CD4-positive, alpha-beta memory T cell (primary cell): ENCODE results near the gene ARID2. TPM values are rescaled to one million over a fixed set of nuclear protein-coding genes. Genes with fewer than 3 reads are reported as not detected.

ENCODE experiments used
- CTCF ChIA-PET: fragments of 350-600 bp; sonication (Branson Sonifier 250); formaldehyde crosslinking; loops from one replicate; lab custom pipeline; 2021; ENCODE audit warnings: inconsistent platforms; ENCODE audit not compliant: partially characterized antibody; lab: Charles Lee
- POLR2A ChIA-PET: fragments of 350-600 bp; sonication (Branson Sonifier 250); formaldehyde crosslinking; loops from one replicate; lab custom pipeline; 2021; ENCODE audit not compliant: partially characterized antibody; lab: Charles Lee
- DNase-seq, 5 donors: peaks; one replicate each; pipeline versions ENCODE4 v3.0.0 to v3.0.0-alpha.2; 2020 to 2022; ENCODE audit warnings: mixed read lengths in 1 of 5
- H3K27ac ChIP-seq: one replicate; pipeline ENCODE4 v1.7.0; 2013; ENCODE audit warnings: low read depth, low read length
- H3K27me3 ChIP-seq: 2 replicates; pipeline ENCODE4 v1.7.0; 2013; ENCODE audit warnings: mild to moderate bottlenecking, low read length, moderate library complexity; ENCODE audit not compliant: insufficient read depth
- H3K36me3 ChIP-seq: 2 replicates; pipeline ENCODE4 v1.7.0; 2013; ENCODE audit warnings: mild to moderate bottlenecking, low read length, moderate library complexity; ENCODE audit not compliant: insufficient read depth
- H3K4me1 ChIP-seq: 2 replicates; pipeline ENCODE4 v1.7.0; 2013; ENCODE audit warnings: mild to moderate bottlenecking, low read length, moderate library complexity; ENCODE audit not compliant: insufficient read depth
- H3K4me3 ChIP-seq, 2 donors: one replicate each; pipeline ENCODE4 v1.7.0; 2013; ENCODE audit warnings: low read length in 2 of 2, mild to moderate bottlenecking in 1 of 2
- H3K9me3 ChIP-seq, 2 donors: one replicate each; pipeline ENCODE4 v1.7.0; 2013; ENCODE audit warnings: low read length in 2 of 2, control low read depth in 1 of 2; ENCODE audit not compliant: control insufficient read depth in 1 of 2
- H3K27ac Mint-ChIP-seq, 7 donors: one replicate each; pipeline ENCODE4 v1.8.0; 2020 to 2021; ENCODE audit warnings: mixed read lengths in 7 of 7, mild to moderate bottlenecking in 6 of 7, inconsistent platforms in 3 of 7, moderate library complexity in 3 of 7
- H3K27me3 Mint-ChIP-seq, 2 donors: one replicate each; pipeline ENCODE4 v1.8.0; 2020 to 2021; ENCODE audit warnings: mixed read lengths in 2 of 2
- H3K36me3 Mint-ChIP-seq, 2 donors: one replicate each; pipeline ENCODE4 v1.8.0; 2020 to 2021; ENCODE audit warnings: mixed read lengths in 2 of 2, inconsistent platforms in 1 of 2, mild to moderate bottlenecking in 1 of 2
- H3K4me1 Mint-ChIP-seq, 4 donors: one replicate each; pipeline ENCODE4 v1.8.0; 2020 to 2021; ENCODE audit warnings: mixed read lengths in 4 of 4, mild to moderate bottlenecking in 1 of 4
- H3K4me3 Mint-ChIP-seq, 8 donors: one replicate each; pipeline ENCODE4 v1.8.0; 2020 to 2021; ENCODE audit warnings: mixed read lengths in 8 of 8, mild to moderate bottlenecking in 7 of 8, moderate library complexity in 6 of 8, inconsistent platforms in 3 of 8
- H3K9me3 Mint-ChIP-seq, 8 donors: one replicate each; pipeline ENCODE4 v1.8.0; 2020 to 2021; ENCODE audit warnings: mixed read lengths in 8 of 8, mild to moderate bottlenecking in 5 of 8, inconsistent platforms in 3 of 8, moderate library complexity in 1 of 8
- intact Hi-C: fragments of 100-400 bp; cut with micrococcal nuclease; formaldehyde crosslinking; loops from one replicate; pipeline ENCODE4 v1.15.1; 2023
- polyA plus RNA-seq, 2 donors: library from polyadenylated mRNA; unstranded; fragments of 300-500 nt; fragmentation: Illumina TruSeq; gene quantifications; one replicate each; pipeline ENCODE4 v1.2.3, GENCODE V29; 2021
- total RNA-seq, 2 experiments: library from RNA; stranded (reverse); gene quantifications; one replicate each; pipeline ENCODE4 v1.2.3, GENCODE V29; 2021

Gene ARID2
- total and polyA plus RNA-seq, 4 experiments from 2014 or later = 6.3 to 51.8 (median 31.9) TPM

DNA sequence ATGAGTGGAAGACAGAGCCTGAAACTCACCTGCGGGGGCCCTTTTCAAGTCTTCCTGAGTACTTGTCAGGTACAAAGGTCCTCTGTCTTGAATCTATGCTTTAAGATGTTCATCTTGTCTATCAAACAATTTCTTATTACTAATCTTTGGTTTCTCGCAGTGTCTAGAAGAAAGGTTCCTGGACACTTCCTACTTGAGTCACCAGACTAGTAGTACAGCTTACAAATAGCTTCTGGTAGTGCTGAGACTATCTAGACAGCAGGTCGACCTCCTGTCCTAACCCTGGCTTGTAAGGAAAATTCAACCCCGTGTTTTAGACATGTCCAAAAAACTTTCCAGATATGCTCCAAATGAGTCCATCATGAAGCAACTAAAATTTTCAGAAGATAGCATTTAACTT, 11.2 kb upstream of the ARID2 start:
- POLR2A ChIA-PET = interaction anchor here (1.4 kb wide), 1 partner anchor 10 kb away, joined by 3 read pairs; no protein-coding TSS in a partner anchor
- Histone ChIP-seq H3K4me3 (no peak overlapping the region), H3K27ac (no peak overlapping the region)

DNA sequence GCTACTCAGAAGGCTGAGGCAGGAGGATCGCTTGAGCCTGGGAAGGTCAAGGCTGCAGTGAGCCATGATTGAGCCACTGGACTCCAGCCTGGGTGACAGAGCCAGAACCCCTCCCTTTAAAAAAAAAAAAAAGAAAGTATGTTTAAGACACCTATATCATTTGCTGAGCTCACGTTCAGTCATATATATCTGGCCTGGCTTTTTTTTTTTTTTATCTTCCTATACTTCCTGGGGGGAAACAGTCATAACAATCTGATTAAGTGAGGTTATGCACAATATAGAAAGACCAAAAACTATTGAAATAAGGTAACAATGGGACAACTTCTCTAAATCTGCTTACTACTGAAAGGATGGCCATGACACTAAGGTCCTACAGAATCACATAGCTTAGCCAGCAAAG, 9.4 kb upstream of the ARID2 start:
- peak overlapping the region in 3 of 8 donors; percentile 3 to 31 (median 7) for H3K4me3 Mint-ChIP-seq

More for the DNA sequence above, 11.2 kb upstream of the ARID2 start:
- CTCF ChIA-PET = no interaction called here
- H3K9me3 Mint-ChIP-seq = peaks cover 0 to 1% (median 0%) of the 10 kb centered on the region in 8 donors
- Histone ChIP-seq H3K27me3 (no peaks in the 10 kb centered on the region), H3K36me3 (no peaks in the 10 kb centered on the region), H3K9me3 (no peaks in the 10 kb centered on the region), H3K4me1 (peaks cover 47% of the 10 kb centered on the region)
- no peak overlapping the region for H3K4me3 Mint-ChIP-seq
- no peak for DNase-seq
- peaks cover 0 to 3% of the 10 kb centered on the region in 2 donors for H3K36me3 Mint-ChIP-seq
- peak overlapping the region; percentile 4 to 80 (median 43) for H3K27ac Mint-ChIP-seq
- intact Hi-C loops = no loop called here
- no peaks in the 10 kb centered on the region for H3K27me3 Mint-ChIP-seq
- H3K4me1 Mint-ChIP-seq = peaks cover 34 to 59% (median 48%) of the 10 kb centered on the region in 4 donors

DNA sequence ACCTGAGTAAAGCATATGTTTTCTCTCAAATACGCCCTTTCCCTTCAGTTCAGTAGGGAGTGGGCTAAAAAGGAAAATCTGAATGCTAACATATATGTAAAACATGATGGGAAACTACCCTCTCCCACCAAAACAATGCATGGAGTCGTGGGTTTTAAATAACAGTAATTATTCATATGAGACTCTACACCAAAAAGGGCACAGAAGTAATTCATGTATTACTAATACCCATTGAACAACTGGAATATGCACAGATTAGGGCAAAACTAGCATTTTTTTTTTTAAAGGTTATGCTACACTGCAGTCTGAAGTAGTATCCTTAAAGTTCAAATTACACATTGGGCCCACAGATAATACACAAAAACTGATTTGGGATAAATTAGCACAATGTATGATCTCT, 8.1 kb upstream of the ARID2 start:
- Mint-ChIP-seq H3K4me3 (peak overlapping the region in 6 of 8 donors; percentile 2 to 67 (median 28)), H3K27me3 (no peaks in the 10 kb centered on the region), H3K36me3 (peaks cover 0 to 8% of the 10 kb centered on the region in 2 donors), H3K4me1 (peaks cover 39 to 75% (median 56%) of the 10 kb centered on the region in 4 donors), H3K27ac (no peak overlapping the region), H3K9me3 (no peaks in the 10 kb centered on the region)
- intact Hi-C loops = no loop called here
- POLR2A ChIA-PET = no interaction called here
- Histone ChIP-seq H3K4me1 (peaks cover 68% of the 10 kb centered on the region), H3K36me3 (no peaks in the 10 kb centered on the region), H3K27me3 (no peaks in the 10 kb centered on the region), H3K9me3 (no peaks in the 10 kb centered on the region), H3K4me3 (no peak overlapping the region), H3K27ac (no peak overlapping the region)
- CTCF ChIA-PET = no interaction called here
- no peak for DNase-seq

More for the DNA sequence above, 9.4 kb upstream of the ARID2 start:
- H3K27me3 Mint-ChIP-seq = no peaks in the 10 kb centered on the region
- intact Hi-C loops = no loop called here
- peaks cover 0 to 3% of the 10 kb centered on the region in 2 donors for H3K36me3 Mint-ChIP-seq
- no peaks in the 10 kb centered on the region for H3K27me3 ChIP-seq
- ChIA-PET CTCF (no interaction called here), POLR2A (interaction anchor here (0.6 to 1.0 kb wide), 2 partner anchors 10 to 25 kb away, joined by 3 to 4 read pairs; partner anchors contain the start of gene ARID2)
- H3K4me1 Mint-ChIP-seq = peaks cover 36 to 65% (median 51%) of the 10 kb centered on the region in 4 donors
- H3K4me1 ChIP-seq = peaks cover 63% of the 10 kb centered on the region
- no peak overlapping the region for H3K4me3 ChIP-seq
- no peaks in the 10 kb centered on the region for H3K9me3 Mint-ChIP-seq
- no peak overlapping the region for H3K27ac ChIP-seq
- no peak for DNase-seq
- H3K27ac Mint-ChIP-seq = peak overlapping the region in 3 of 7 donors; percentile 35 to 62 (median 49)
- H3K36me3 ChIP-seq = no peaks in the 10 kb centered on the region
- H3K9me3 ChIP-seq = no peaks in the 10 kb centered on the region

DNA sequence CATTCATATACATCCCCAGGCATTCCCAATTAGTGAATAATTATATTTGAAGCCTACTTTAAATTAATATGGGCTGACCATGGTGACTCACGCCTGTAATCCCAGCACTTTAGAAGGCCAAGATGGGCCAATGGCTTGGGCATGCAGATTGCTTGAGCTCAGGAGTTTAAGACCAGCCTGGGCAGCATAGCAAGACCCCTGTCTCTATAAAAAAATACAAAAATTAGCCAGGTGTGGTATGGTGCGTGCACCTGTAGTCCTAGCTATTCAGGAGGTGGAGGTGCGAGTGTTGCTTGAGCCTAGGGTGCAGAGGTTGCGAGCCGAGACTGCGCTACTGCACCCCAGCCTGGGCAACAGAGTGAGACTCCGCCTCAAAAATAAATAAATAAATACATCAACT, 7.6 kb upstream of the ARID2 start:
- Histone ChIP-seq H3K36me3 (no peaks in the 10 kb centered on the region), H3K4me1 (peaks cover 68% of the 10 kb centered on the region), H3K27me3 (no peaks in the 10 kb centered on the region), H3K27ac (no peak overlapping the region), H3K4me3 (no peak overlapping the region), H3K9me3 (no peaks in the 10 kb centered on the region)
- H3K27me3 Mint-ChIP-seq = no peaks in the 10 kb centered on the region
- POLR2A ChIA-PET = no interaction called here
- intact Hi-C loops = no loop called here
- peaks cover 0 to 13% of the 10 kb centered on the region in 2 donors for H3K36me3 Mint-ChIP-seq
- no peak for DNase-seq
- peaks cover 39 to 75% (median 56%) of the 10 kb centered on the region in 4 donors for H3K4me1 Mint-ChIP-seq
- CTCF ChIA-PET = interaction anchor here (7.9 kb wide), 1 partner anchor 178 kb away, joined by 61 read pairs; no protein-coding TSS in a partner anchor
- no peaks in the 10 kb centered on the region for H3K9me3 Mint-ChIP-seq
- H3K27ac Mint-ChIP-seq = peak overlapping the region in 1 of 7 donors; percentile 29
- H3K4me3 Mint-ChIP-seq = peak overlapping the region in 5 of 8 donors; percentile 2 to 76 (median 35)

DNA sequence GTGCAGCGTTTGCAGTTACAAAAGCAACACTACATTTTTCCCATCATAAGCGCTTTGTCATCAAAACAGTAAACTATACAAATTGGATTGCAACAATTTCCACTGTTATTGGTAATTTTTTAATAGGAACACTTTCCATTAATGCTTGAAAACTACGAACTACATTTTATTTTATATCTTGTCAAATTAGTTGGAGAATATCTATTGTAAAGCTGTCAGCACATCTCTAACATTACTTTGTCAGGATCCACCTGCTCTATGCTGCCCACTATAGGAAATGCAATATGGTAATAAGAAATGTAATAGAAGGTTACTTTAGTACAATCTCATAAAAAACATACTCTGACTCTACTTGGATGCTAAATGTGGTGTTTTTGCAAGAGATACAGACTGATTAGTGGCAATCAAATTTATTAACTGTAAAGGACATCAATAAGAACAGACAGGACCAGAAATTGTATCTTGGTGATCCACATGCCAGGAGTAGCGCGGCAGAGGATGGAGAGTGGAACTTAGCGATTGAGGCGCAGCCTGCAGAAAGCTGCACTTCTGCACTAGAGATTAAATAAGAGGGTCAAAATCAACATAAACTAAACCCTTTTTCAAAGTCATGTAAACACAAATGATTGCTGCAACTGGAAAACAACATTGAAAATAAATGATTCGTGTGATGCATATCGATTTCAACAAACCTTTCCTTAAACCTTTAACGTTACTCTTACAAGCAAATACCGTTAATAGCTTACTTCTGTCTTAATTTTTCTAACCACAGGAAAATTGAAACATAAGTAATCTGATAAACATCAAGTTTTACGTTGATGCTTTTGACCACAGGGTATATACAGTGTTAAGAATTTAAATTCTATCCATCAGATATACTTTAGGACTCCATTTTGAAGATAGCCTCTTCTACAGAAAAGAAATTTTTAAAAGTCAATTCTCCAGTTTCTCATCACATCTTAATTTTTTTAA, 3.6 kb upstream of the ARID2 start:
- Mint-ChIP-seq H3K9me3 (peaks cover 0 to 3% (median 0%) of the 10 kb centered on the region in 8 donors), H3K4me1 (peaks cover 22 to 63% (median 30%) of the 10 kb centered on the region in 4 donors), H3K4me3 (peak overlapping the region; percentile 92 to 100 (median 100)), H3K36me3 (peaks cover 0 to 36% of the 10 kb centered on the region in 2 donors), H3K27ac (peak overlapping the region; percentile 87 to 99 (median 99)), H3K27me3 (no peaks in the 10 kb centered on the region)
- CTCF ChIA-PET = interaction anchor here (0.8 to 7.9 kb wide), 14 partner anchors 8 to 265 kb away, joined by 3 to 94 read pairs (median 6); partner anchors contain the start of gene SCAF11
- intact Hi-C loops = loop anchor here (1.0 to 5.0 kb wide), 5 partner anchors 57 to 555 kb away; no protein-coding TSS in a partner anchor
- POLR2A ChIA-PET = interaction anchor here (0.6 to 8.6 kb wide), 22 partner anchors 10 to 543 kb away, joined by 3 to 99 read pairs (median 5); partner anchors contain the start of genes ANO6, SCAF11 and SLC38A1
- Histone ChIP-seq H3K36me3 (no peaks in the 10 kb centered on the region), H3K4me1 (peaks cover 45% of the 10 kb centered on the region), H3K4me3 (peak overlapping the region; percentile 78 to 89), H3K27ac (peak overlapping the region; percentile 98), H3K27me3 (no peaks in the 10 kb centered on the region), H3K9me3 (no peaks in the 10 kb centered on the region)
- peak; percentile 59 to 65 (median 62) for DNase-seq

DNA sequence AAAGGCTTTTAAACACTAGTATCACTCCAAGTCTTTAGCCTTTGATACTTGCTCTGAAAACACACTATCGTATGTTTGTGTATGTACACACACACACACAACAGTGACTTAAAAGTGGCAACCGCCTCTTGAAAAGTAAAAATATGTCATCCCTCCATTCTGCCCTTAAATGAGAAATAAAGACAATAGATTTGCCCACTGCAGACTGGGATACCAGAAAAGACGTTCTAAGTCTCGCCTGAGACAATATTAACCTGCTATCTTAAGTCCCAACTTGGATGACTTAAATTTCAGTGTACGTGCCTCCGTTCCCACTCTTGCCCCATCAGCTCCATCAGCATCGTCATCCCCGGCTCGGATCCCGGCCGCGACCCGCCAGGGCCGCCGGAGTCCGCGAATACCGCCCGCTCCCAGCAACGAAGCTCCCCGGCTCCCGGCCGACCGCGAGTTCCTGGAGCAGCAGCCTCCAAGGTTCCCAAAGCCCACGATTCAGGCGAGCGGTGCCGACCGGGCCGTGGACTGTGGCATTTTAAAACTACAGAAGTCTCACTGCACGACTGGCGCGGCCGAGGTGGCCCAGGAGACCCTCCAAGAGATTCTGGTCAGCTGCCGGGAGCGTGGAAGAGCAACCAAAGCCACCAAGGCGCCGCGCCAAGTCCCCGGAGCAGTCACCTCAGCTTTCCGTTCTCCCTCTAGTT, 2.8 kb upstream of the ARID2 start:
- H3K4me1 ChIP-seq = peaks cover 41% of the 10 kb centered on the region
- DNase-seq = peak in 2 of 5 donors; percentile 9 to 33
- no peaks in the 10 kb centered on the region for H3K27me3 Mint-ChIP-seq
- H3K9me3 Mint-ChIP-seq = peaks cover 0 to 3% (median 0%) of the 10 kb centered on the region in 8 donors
- intact Hi-C loops = loop anchor here (2.0 to 5.0 kb wide), 2 partner anchors 206 to 556 kb away; no protein-coding TSS in a partner anchor
- POLR2A ChIA-PET = interaction anchor here (0.6 to 8.6 kb wide), 23 partner anchors 9 to 542 kb away, joined by 3 to 99 read pairs (median 4); partner anchors contain the start of genes ANO6, SCAF11 and SLC38A1
- no peaks in the 10 kb centered on the region for H3K36me3 ChIP-seq
- peaks cover 17 to 59% (median 26%) of the 10 kb centered on the region in 4 donors for H3K4me1 Mint-ChIP-seq
- CTCF ChIA-PET = interaction anchor here (0.8 to 7.9 kb wide), 11 partner anchors 12 to 264 kb away, joined by 3 to 94 read pairs (median 6); partner anchors contain the start of gene SCAF11
- peak overlapping the region; percentile 92 to 100 (median 100) for H3K4me3 Mint-ChIP-seq
- peaks cover 0 to 37% of the 10 kb centered on the region in 2 donors for H3K36me3 Mint-ChIP-seq
- no peaks in the 10 kb centered on the region for H3K9me3 ChIP-seq
- H3K27ac Mint-ChIP-seq = peak overlapping the region; percentile 87 to 99 (median 99)
- H3K27me3 ChIP-seq = no peaks in the 10 kb centered on the region
- H3K27ac ChIP-seq = peak overlapping the region; percentile 98
- peak overlapping the region; percentile 78 to 89 for H3K4me3 ChIP-seq
